Adrenal gland (tissue), 12 donors: ENCODE results near the gene MATN3. TPM values are rescaled to one million over a fixed set of nuclear protein-coding genes. Genes with fewer than 3 reads are reported as not detected.

Experiments used
- DNase-seq, 7 donors: peaks; one replicate each; pipeline ENCODE4 v3.0.0-alpha.2; 2019 to 2020
- H3K27ac ChIP-seq, 5 donors: fragments of 200-600 bp; sonication (generic) in 4 of 5; 1 replicate in 3 of 5; 2 replicates in 2 of 5; pipeline versions ENCODE4 v1.5.1 to v1.8.0; 2016 to 2020; ENCODE audit warnings: mild to moderate bottlenecking in 1 of 5
- H3K27me3 ChIP-seq: fragments of 200-600 bp; 2 replicates; pipeline ENCODE4 v1.8.0; 2021
- H3K36me3 ChIP-seq, 2 donors: fragments of 200-600 bp; replicated peaks in 1 of 2; 1 replicate in 1 of 2; 2 replicates in 1 of 2; pipeline versions ENCODE4 v1.5.1 to v1.8.0; 2018 to 2022
- H3K4me1 ChIP-seq, 2 donors: fragments of 200-600 bp; replicated peaks in 1 of 2; 1 replicate in 1 of 2; 2 replicates in 1 of 2; pipeline versions ENCODE4 v1.5.1 to v1.8.0; 2018 to 2021
- H3K4me3 ChIP-seq, 4 donors: fragments of 200-600 bp; sonication (generic) in 3 of 4; one replicate each; pipeline ENCODE4 v1.5.1; 2016 to 2018
- H3K9me3 ChIP-seq, 3 donors: fragments of 200-600 bp; sonication (generic) in 1 of 3; replicated peaks in 1 of 3; 1 replicate in 2 of 3; 2 replicates in 1 of 3; pipeline versions ENCODE4 v1.5.1 to v1.8.0; 2016 to 2021
- POLR2A ChIP-seq, 2 donors: fragments of 450-650 bp; IDR thresholded peaks; one replicate each; pipeline ENCODE4 v1.6.1; 2017; ENCODE audit warnings: antibody characterized with exemption in 2 of 2, mild to moderate bottlenecking in 2 of 2, moderate library complexity in 1 of 2
- WGBS, 4 donors: extraction: QIAGEN DNeasy Blood & Tissue Kit in 2 of 4; methylation state at CpG; one replicate each; pipeline versions ENCODE4 v1.1.5 to v1.1.7; 2013 to 2017; 5-methylcytosine and 5-hydroxymethylcytosine counted together
- intact Hi-C, 2 donors: fragments of 100-400 bp; cut with DNase I; formaldehyde crosslinking; loops; one replicate each; pipeline versions ENCODE4 v1.14.1 to v1.15.0; 2022 to 2023
- polyA plus RNA-seq, 3 donors: library from polyadenylated mRNA; stranded (reverse); fragments of 200-250 nt in 2 of 3; fragments of 350-450 nt in 1 of 3; fragmentation: Illumina TruSeq in 1 of 3; extraction: RNeasy Lipid Tissue Mini Kit (QIAGEN cat#74804) in 1 of 3; gene quantifications; one replicate each; pipeline ENCODE4 v1.2.3, GENCODE V29; 2013 to 2014
- total RNA-seq, 9 donors: library from RNA; depleted of rRNA in 4 of 9; stranded (reverse); fragments of >200 nt in 4 of 9; fragments of 120-200 nt in 1 of 9; fragmentation: NEBNext Ultra II Directional in 1 of 9; extraction: Animal tissue kit (Norgen Biotek cat#: 25700) in 1 of 9; gene quantifications; one replicate each; pipeline versions ENCODE4 v1.1.0 to v1.2.4, GENCODE V29; 2013 to 2023
- TF ChIP-seq, protein P1 (sequence below), 6 experiments: fragments of 450-650 bp in 4 of 6; fragments of 200-600 bp in 2 of 6; sonication (generic) in 1 of 6; IDR thresholded peaks; 1 replicate in 5 of 6; 2 replicates in 1 of 6; pipeline versions ENCODE4 v1.5.1 to v1.8.0; 2016 to 2021; ENCODE audit warnings: antibody characterized with exemption in 6 of 6, mild to moderate bottlenecking in 2 of 6, moderate library complexity in 1 of 6
- donor health status: healthy with polysubstance abuse.
- donor health status: Bipolar disorder and iron deficiency.
- donor health status: DM: yes; HTN: yes; CAD: no.
- donor health status: DM: no; HTN: no; CAD: no.
- donor health status: DM: no; HTN: no; CAD: no.
- donor health status: DM: yes; HTN: yes; CAD: no.

MATN3 gene
- total and polyA plus RNA-seq, 12 donors, result 0.14 to 2.4 (median 0.77) TPM; not detected in 1

DNA sequence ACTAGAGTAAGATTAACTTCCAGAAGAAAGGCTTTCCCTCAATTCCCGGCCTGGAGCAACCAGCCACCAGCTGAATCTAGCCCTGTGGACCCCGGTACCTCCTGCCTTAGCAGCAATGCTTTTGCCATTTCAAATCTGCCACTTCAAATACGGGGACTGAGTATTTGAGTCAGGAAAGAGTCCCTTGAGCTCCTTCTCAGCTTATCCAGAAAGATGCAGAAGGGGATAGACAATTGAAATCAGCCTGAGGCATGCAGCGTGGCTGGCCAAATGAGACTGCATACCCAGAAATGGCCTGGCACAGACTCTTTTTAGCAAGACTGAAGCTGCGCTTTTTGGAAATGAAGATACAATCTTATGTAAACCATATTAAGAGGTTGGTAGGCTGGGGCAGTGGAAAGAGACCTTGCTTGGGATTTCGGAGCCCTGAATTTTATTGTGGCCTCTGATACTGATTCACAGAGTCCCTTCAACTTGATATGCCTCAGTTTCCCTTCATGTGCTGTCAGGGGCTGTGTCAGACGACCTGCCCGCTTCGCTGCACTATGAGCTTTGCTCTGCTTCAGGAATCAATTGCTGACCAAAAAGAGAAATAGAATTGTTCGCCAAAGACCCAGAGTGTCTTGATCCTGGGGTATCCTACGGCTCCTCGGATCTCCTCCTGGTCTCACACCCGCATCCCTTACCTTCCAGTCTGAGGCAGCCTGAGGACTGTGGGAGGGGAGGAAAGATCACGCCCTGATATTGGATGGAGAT is 1.0 kb downstream of the MATN3 start:
- WGBS, 4 donors, result 85 to 91% (median 89%) methylated on average over 14 of the region's 14 CpGs
- Histone ChIP-seq H3K27me3 (no peaks in the 10 kb centered on the region), H3K36me3 (no peaks in the 10 kb centered on the region), H3K9me3 (no peaks in the 10 kb centered on the region), H3K27ac (no peak overlapping the region), H3K4me1 (peaks cover 0 to 12% of the 10 kb centered on the region in 2 donors), H3K4me3 (no peak overlapping the region)
- intact Hi-C loops, result no loop called here
- TF ChIP-seq, protein P1, sequence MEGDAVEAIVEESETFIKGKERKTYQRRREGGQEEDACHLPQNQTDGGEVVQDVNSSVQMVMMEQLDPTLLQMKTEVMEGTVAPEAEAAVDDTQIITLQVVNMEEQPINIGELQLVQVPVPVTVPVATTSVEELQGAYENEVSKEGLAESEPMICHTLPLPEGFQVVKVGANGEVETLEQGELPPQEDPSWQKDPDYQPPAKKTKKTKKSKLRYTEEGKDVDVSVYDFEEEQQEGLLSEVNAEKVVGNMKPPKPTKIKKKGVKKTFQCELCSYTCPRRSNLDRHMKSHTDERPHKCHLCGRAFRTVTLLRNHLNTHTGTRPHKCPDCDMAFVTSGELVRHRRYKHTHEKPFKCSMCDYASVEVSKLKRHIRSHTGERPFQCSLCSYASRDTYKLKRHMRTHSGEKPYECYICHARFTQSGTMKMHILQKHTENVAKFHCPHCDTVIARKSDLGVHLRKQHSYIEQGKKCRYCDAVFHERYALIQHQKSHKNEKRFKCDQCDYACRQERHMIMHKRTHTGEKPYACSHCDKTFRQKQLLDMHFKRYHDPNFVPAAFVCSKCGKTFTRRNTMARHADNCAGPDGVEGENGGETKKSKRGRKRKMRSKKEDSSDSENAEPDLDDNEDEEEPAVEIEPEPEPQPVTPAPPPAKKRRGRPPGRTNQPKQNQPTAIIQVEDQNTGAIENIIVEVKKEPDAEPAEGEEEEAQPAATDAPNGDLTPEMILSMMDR (IDR thresholded peaks at IDR 0.05), result no peak
- TF ChIP-seq POLR2A (IDR thresholded peaks at IDR 0.05), result no peak
- DNase-seq, result no peak

DNA sequence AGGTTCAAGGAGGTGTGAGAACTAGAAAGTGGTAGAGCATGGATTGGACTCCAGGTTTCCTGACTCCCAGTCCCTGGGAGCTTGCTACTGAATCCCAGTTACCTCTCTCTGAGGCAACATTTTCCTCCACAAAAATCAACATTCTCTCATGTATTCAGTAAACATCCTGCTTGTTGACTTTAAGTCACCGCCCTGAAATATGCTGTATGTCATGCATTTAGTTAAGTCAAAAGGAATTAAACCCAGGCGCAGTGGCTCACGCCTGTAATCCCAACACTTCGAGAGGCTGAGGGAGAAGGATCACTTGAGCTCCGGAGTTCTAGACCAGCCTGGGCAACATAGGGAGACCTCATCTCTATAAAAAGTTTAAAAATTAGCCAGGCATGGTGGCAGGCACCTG is 3.8 kb downstream of the MATN3 start:
- Histone ChIP-seq H3K27ac (no peak overlapping the region), H3K4me3 (no peak overlapping the region), H3K4me1 (peaks cover 0 to 12% of the 10 kb centered on the region in 2 donors), H3K27me3 (no peaks in the 10 kb centered on the region), H3K9me3 (no peaks in the 10 kb centered on the region), H3K36me3 (no peaks in the 10 kb centered on the region)
- TF ChIP-seq, protein P1 (IDR thresholded peaks at IDR 0.05), result no peak
- no peak for TF ChIP-seq POLR2A (IDR thresholded peaks at IDR 0.05)
- intact Hi-C loops, result no loop called here
- 88 to 95% (median 94%) methylated on average over 5 of the region's 5 CpGs for WGBS, 4 donors
- DNase-seq, result no peak

DNA sequence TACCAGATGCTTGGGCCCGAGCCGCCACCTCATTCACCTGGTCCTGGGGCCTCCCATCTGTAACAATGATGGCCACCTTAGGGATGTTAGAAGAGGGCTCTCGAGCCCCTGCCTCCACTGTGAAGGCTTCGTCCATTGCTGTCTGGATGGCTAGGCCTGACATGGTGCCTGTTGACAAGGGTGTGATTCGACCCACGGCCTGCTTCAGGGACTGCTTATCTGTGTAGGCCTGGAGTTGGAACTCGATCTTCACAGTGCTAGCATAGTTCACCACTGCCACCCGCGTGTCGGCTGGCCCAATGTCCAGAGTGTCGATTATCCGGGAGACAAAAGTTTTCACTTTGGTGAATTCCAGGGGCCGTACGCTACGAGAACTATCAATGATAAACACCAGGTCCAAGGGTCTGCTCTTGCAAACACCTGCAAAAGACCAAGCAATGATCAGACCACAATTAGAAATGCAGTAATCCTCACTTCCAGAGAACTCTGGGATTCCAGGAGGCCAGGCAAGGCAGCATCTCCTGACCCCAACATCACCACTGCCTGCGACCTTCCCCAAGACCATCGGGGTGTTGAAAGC is 6.5 kb downstream of the MATN3 start:
- Histone ChIP-seq H3K27ac (no peak overlapping the region), H3K27me3 (no peaks in the 10 kb centered on the region), H3K36me3 (no peaks in the 10 kb centered on the region), H3K4me1 (no peaks in the 10 kb centered on the region), H3K4me3 (no peak overlapping the region), H3K9me3 (no peaks in the 10 kb centered on the region)
- 86 to 91% (median 88%) methylated on average over 15 to 17 of the region's 17 CpGs for WGBS, 4 donors
- intact Hi-C loops, result no loop called here
- TF ChIP-seq, protein P1 (IDR thresholded peaks at IDR 0.05), result no peak
- TF ChIP-seq POLR2A (IDR thresholded peaks at IDR 0.05), result no peak
- DNase-seq, result no peak

DNA sequence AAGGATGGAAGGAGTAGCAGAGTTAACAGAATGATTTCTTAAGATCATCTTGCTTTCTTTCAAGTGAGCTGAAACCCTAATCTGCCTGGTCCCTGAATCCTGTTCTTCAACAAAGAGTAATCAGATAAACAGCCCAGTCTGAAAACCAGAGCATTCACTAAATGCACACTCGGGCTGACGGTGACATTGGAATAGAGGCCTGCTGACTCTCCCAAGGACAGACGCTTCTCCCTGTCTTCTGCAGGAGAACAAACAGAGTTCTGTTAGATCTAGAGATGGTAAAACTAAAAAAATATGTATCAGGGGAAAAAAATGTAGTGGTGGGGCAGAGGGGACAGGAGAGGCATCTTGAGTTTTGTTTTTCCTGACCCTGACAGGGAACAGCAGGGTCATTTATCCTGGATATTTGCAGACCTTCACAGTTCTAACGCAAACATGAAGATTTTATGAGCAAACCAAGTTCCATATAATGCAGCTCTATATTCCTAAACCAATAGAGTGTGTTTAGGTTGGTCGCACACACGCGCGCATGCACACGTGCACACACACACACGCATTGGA is 7.3 kb downstream of the MATN3 start:
- intact Hi-C loops, result no loop called here
- H3K27me3 ChIP-seq, result no peaks in the 10 kb centered on the region
- no peak overlapping the region for H3K4me3 ChIP-seq
- no peaks in the 10 kb centered on the region for H3K4me1 ChIP-seq
- no peak overlapping the region for H3K27ac ChIP-seq
- DNase-seq, result peak in 1 of 7 donors; percentile 19
- WGBS, 4 donors, result 75 to 84% (median 80%) methylated on average over 10 of the region's 10 CpGs
- H3K9me3 ChIP-seq, result no peaks in the 10 kb centered on the region
- no peaks in the 10 kb centered on the region for H3K36me3 ChIP-seq
- TF ChIP-seq, protein P1 (IDR thresholded peaks at IDR 0.05), result no peak
- no peak for TF ChIP-seq POLR2A (IDR thresholded peaks at IDR 0.05)
